HG03575 (cell line): ENCODE measurements around the gene FREM2.

Source experiments
- ATAC-seq: cut with Tn5 transposase; IDR thresholded peaks from one replicate; pipeline ENCODE4 v1.9.1; 2021; ENCODE audit not compliant: unreplicated experiment, insufficient number of reproducible peaks, low FRiP score; ENCODE audit errors: extremely low read depth

FREM2 gene

DNA sequence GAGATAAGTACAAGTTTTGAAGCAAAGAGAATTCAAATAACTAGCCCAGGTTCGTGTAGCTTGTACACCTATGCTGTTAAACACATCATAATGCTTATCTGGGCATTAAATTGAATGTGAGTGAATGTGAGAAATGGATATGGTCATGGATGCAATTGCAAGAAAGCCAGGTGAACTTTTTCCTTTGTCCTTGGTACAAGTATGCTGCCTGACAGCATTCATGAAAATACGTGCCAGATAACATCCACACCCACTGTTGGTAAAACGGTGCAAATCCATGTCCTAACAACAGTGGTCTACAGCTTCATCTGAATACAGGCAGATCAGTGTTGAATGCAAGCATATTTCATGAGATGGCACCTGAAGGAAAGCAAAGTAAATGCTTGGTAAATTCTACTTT, 181.5 kb downstream of the FREM2 start:
- ATAC-seq, result no peak

DNA sequence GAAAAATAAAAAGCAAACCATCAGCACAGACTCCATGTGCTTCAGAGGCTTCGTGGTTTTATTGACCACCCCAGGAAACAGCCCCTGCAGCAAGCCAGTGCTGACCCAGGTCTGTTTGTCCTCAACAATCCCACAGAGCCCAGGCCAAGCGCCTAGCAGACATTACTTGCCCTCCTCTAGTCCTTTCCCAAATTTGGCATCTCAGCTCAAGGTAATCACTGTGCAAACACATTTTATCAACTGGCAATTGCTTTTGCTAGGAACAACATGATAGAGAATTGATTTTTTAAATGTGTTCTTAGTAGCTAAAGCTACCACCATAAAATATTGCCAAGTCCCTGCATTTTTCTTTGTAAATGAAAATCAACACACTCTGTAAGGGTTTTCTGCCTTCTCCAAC, 182.0 kb downstream of the FREM2 start:
- no peak for ATAC-seq

DNA sequence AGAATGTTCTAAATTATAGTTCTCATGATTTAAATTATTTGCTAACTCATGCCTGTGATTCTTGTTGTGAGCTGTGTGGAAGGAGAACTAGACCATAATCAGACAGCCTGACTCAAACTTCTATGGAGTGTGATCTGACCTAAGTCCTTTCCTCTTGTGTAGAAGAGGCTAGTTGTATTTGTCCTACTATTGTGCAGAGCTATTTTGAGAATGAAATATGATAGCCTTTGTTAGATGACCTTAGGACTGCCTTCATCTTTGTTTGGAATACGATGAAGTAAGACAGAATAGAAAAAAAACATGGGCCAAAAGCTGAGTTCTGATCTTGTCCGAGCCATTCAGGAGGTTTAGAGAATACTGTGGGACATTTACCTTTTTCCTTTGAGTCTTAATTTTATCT, 184.4 kb downstream of the FREM2 start:
- ATAC-seq, result no peak

DNA sequence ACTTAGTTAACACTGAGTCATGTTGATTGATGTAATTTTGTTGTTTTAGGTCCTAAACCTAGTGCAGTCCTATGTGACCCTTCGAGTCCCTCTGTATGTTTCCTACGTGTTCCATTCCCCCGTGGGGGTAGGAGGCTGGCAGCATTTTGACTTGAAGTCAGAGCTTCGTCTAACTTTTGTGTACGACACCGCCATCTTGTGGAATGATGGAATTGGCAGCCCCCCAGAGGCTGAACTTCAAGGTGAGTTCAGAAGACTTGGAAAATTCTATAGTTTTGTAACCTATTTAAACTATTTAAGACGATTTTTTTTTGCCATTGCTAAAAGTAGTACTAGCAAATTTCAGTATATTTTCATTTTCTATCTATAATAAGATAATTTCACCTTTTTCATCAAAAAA, 185.8 kb downstream of the FREM2 start:
- ATAC-seq, result no peak

DNA sequence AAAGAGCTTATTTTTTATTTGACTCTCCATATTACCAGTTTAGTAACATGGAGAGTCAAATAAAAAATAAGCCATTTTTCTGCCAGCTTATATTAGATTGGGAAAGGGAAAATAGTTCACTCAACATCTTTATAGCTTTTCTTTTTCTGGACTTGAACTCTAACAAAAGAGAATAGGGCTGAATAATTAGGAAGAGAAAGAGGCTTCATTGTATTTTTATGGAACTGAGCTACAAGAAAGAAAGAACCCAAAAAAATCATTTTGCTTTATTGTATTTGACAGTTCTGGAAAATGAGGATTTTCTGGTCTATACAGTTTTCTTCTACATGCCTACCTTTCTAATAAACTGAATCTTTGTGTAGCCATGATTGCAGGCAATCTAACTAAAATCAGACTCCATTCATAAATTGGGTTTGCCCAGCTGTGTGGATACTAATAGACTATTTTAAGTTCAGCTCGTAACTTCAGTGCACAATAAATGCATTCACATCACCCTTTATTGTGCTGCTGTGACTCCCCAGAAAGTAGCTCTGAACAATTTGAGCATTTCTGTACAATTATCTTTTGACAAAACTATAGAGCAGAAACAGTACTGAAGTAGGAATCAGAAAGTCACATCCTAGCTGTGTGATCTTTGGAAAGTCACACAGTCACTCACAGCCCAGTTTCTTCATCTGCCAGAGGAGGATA, 188.5 kb downstream of the FREM2 start:
- ATAC-seq, result no peak

DNA sequence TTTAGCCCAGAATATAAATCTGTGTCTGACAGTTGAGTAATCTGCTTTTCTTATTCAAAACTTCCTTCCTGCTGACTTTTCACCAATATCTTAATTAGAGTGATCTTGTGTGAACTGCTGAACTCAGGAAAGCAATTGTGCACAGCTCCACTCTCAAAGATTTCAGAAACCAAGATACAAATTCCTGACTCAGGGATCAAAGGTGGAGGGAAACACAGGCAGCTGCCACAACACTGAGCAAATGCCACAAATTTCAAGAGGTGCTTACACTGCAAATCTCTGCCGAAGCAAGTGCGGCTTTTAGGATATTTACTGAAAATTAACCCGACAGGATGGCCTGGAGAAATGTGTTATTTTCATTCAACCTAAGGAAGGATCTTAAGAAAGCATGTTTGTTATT, 192.4 kb downstream of the FREM2 start:
- ATAC-seq, result no peak

DNA sequence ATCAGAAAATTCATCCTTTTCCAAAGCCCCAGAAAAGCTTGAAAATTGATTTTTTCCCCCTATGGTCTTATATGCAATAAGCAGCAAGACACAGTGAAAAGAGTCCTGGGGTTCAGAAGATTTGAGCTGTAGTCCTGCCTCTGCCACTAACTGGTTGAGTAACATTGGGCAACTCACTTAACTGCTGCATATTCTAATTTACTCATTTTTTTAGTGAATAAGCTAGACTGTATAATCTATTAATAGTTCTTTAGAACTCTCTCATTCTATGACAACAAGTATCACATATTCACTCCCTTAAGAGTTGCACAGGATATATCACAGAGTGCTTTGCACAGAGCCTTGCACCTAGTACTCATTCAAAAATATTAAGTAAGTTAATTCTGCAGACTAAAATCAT, 192.9 kb downstream of the FREM2 start:
- ATAC-seq, result no peak

DNA sequence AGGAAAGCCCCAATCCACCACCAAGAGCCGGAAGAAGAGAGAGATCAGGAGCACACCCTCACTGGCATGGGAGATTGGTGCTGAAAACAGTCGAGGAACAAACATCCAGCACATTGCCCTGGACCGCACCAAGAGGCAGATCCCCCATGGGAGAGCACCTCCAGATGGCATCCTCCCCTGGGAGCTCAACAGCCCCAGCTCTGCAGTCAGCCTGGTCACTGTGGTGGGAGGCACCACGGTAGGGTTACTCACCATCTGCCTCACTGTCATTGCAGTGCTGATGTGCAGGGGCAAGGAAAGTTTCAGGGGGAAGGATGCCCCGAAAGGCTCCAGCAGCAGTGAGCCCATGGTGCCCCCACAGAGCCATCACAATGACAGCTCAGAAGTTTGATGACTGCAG, 193.5 kb downstream of the FREM2 start:
- ATAC-seq, result no peak

DNA sequence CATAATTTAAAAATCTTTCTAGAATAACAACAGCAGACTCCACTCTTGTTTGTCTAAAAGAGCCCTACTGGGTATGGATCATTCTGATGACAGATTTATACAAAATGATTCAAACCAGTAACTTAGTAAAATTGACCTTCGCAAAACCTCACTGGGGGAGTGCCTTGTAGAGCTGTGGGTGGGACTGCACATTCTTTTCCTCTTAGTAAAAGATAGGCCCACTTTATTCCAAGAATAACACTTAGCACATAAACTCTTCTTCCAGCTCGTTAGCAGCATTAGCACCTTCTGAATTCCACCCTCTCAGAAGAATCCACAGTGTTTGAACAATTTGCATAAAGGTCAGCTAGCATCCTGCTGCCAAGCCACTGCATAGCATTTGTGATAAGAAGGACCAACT, 196.9 kb downstream of the FREM2 start:
- ATAC-seq, result no peak

DNA sequence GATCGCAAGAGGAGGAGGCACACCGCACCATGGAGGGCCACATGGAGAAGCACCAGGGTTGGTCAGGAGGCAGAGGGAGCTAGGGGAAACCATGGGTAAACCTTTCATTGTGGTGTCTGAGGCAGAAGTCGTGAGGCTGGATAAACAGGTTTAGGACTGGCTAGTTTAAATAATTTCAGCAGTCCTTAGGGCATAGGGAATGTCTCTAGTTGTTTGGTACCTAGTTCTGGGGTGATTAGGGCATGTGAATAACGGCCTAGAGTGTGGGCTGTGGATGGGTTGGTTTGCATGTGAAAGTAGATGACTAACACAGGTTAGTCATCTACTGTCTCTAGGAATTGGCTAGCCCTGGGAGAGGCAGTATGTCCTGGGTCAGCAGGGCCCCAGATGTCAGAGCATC, 201.4 kb downstream of the FREM2 start:
- no peak for ATAC-seq

DNA sequence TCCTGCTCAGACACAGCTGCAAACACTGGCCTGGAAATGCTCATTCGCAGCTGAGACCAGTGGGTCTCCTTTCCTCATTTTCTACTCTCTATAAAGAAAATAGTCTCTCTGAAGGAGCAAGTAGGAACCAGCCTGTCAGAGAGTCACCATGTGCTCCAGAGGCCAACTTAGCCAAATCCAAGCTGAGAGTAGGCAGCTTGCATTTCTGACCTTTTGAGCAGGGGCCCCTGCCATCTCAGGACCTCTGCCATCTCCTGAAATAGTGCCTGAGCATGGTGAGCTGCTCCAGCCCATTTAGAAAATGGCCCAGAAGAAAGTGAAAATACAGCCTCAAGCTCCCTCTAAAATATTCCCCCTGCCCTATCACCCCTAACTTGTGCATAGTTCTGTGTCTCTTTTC, 208.2 kb downstream of the FREM2 start:
- ATAC-seq, result no peak

DNA sequence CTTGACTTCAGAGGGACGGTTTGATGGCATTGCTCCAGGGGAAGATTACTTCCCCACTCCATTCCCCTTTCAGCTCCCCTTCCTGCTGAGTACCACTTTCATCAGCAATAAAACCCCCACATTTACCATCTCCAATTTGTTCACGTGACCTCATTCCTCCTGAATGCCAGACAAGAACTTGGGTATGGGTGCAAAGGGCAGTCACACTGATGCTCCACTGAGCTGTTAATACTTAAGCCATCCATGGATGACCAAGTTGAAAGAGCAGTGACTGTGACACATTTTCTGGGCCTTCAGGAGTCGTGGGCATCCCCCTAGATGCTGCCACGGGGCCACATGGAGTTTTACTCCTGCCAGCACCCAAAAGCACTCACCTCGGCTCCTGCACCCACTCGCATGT, 210.6 kb downstream of the FREM2 start:
- ATAC-seq, result no peak

DNA sequence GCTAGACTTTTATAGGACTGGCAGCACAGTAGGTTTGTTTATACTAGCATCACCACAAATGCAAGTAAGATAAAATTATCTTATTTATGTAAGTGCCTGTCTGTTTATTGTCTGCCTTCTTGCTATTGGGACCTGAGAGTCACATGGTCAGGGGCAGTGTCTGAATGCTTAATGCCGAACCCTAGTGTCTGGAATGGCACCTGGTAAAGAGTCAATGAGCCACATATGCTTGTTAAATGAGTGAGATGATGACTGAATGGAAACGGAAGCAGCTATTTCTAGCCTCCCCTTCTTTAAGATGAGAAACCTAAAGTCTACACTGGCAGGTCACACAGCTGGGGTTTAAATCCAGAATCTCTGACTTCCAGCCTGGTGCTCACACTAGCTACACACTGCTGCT, 211.6 kb downstream of the FREM2 start:
- ATAC-seq, result no peak

DNA sequence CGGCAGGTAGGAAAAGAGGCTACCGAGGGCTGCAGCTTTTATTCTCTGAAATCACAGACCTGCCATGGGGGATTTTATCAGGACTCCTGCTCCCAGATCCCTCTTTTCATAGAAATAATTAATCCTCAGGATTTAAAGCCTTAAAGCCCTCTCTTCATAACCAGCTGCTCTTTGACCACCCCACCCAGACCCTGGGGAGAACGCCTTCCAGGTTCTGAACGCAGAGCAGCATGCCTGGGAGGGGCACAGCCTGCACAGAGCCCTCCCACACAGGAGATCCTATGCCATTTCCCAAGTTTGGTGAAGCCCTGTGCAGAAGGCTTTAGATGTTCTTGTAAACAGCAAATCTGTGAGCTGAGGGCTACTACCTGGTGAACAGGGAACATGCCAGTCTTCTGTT, 212.7 kb downstream of the FREM2 start:
- ATAC-seq, result no peak

DNA sequence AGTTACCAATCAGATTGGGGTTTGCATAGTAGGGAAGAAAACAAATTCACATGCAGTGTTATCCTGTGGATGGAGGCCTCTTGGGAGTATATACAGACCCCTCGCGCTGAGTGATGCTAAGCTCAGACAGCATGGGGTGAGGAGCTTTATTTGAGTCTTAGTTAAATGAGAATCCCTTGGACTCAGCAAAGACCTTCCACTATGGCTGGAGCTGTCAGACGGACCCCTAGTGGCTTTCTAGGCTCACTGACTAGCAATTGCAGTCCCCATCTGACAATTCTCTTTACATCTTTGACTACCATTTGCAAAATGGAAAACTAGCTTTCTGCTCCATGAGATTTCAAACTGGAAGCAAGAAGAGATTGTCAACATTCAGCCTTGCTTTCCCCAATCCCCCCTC, 213.3 kb downstream of the FREM2 start:
- ATAC-seq, result no peak

DNA sequence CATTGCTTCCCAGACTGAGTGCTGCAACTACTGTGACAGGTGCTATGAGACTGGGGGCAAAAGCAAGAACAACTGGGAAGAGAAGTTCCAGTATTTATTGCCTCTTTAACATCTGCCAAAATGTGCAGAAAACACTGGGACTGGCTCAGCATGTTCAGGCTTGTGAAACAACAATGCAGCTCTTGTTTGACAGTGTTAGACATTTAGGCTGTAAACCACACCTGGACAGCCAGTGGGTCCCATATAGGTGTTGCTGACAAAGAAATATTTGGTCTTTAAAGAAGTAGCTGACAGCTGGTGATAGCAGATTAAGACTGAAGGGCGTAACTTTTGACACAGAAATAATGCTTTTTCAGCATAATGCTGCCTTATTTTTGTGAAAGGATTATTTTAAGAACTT, 215.7 kb downstream of the FREM2 start:
- no peak for ATAC-seq

DNA sequence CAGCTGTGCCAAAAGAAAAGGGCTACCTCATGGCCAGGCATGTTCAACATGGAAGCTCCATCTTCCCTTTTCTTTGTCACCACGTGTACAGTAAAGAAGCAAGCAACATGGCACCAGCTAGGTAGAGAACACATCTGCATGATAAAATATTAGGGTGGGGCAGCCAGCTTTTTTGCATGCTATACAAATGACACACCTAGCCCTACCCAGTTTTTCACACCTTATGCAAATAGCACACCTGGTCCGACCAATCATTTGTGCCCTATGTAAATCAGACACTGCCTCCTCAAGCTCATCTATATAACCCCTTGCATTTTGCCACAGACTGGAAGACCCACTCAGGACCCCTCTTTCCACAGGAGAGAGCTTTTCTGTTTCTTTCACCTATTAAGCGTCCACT, 218.2 kb downstream of the FREM2 start:
- ATAC-seq, result no peak

DNA sequence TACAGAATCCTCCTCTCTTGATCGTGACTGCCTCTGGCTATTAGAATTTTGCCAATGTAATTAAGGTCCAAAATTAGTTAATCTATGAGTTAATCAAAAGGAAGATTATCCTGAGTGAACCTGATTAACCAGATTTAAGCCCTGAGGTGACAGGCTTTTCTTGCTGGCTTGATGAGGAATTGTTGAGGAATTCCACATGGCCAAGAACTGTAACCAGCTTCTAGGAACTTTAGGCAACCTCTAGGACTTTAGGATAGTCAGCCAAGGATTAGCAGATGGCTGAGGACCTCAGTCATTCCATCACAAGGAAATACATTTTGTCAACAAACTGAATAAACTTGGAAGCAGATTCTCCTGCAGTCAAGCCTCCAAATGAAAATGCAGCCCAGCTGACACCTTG, 219.0 kb downstream of the FREM2 start:
- no peak for ATAC-seq

DNA sequence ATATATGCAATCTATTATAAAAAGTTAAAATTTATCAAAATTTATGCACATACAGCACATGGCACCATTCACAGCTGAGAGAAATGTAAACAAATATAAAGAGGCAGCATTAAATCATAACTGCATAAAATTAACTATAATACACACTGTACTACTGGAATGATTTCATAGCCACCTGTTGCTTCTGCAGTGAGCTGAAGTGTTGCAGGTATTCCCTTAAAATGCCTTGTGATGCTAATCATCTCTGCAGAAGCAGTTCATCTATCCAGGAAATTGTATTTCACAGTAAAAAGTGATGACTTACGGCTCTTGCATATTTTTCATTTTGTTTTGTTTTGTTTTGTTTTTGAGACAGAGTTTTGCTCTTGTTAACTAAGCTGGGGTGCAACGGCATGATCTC, 221.7 kb downstream of the FREM2 start:
- no peak for ATAC-seq

DNA sequence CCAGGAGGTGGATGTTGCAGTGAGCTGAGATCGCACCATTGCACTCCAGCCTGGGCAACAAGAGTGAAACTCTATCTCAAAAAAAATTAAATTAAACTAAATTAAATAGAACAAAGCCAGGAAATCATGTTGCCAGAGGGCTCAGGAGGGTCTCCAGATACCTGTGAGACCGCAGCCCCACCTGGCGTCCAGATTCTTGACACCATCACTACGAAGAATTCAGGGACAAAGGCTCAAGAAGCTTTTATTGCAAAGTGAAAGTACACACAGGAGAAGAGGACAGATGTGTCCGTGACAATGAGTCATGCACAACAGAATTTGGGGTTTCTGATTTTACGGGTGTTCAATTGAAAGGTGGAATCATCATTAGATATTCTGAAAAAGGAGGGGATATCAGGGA, 227.2 kb downstream of the FREM2 start:
- ATAC-seq, result no peak

DNA sequence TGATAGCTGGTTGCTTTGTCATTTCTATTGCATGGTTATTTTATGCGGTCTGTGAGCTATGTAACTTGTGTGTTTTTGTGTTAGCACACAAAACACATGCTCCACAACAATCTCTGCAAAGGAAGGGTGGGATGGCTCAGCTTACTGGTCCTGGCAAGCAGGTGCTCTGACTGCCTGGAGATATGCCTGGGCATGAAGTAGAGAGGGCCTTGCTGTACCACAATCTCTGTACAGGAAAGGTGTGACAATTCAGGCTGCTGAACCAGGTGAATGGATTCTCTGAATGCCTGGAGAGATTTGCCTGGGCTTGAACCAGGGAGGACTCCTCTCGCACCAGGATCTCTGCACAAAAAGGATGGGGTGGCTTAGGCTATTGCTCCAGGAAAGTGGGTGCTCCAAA, 234.2 kb downstream of the FREM2 start:
- ATAC-seq, result no peak

DNA sequence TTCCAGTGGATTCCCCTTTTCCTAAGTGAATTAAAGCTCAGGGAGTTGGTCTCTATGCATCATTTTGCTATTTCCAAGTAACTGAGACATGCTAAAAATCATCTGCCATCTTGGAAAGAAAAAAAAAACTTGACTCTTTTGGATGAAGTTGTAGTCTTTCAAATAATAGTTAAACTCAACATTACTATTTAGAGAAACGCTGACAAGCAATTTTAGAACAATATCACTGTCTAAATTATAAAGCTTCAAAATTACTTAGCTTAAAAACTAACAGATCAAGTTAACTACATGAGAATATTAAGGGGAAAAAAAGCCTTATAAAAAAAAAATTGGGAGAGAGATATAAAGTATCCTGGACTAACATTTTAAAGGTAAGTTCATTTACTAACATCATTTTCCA, 235.3 kb downstream of the FREM2 start:
- no peak for ATAC-seq
